Subcutaneous adipose tissue (tissue), 4 donors: ENCODE measurements around the gene DHRS11. TPM values are rescaled to one million over a fixed set of nuclear protein-coding genes. Genes with fewer than 3 reads are reported as not detected.

ENCODE experiments used
- total RNA-seq, 4 donors: library from RNA; depleted of rRNA; stranded (reverse); fragments of >200 nt; gene quantifications; one replicate each; pipeline ENCODE4 v1.1.0, GENCODE V29; 2016
- TF ChIP-seq, protein P1 (sequence below): fragments of 450-650 bp; IDR thresholded peaks from one replicate; pipeline ENCODE4 v1.5.1; 2016; ENCODE audit warnings: low read depth, mild to moderate bottlenecking, control low read depth, antibody characterized with exemption, moderate library complexity

The DHRS11 gene
- total RNA-seq, 4 donors from 2014 or later: 5.3 to 12.1 (median 7.9) TPM

DNA sequence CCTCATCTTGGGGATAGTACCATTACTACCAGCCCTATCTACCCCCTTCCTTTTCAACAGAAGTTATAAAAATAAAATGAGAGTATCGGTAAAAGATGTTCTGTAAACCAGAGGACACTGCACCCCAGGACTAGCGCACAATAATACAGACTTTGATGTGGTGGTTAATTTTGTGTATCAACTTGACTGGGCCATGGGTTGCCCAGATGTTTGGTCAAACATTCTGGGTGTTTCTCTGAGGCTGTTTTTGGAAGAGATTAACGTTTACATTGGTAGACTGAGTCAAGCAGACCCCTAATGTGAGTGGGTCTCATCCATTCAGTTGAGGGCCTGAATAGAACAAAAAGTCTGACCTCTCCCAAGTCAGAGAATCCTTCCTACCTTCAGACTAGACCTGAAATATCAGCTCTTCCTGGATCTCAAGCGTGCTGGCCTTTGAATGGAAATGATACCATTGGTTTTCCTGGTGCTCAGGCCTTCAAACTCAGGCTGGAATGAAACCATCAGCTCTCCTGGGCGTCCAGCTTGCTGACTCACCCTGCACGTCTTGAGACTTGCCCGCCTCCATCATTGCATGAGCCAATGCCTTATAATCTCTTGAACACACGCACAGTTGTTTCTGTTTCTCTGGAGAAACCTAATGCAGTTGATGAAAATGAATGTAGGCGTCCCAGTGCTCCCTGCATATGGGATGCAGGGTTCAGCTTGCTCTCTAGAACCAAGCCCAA, 19.8 kb downstream of the DHRS11 start:
- TF ChIP-seq, protein P1, sequence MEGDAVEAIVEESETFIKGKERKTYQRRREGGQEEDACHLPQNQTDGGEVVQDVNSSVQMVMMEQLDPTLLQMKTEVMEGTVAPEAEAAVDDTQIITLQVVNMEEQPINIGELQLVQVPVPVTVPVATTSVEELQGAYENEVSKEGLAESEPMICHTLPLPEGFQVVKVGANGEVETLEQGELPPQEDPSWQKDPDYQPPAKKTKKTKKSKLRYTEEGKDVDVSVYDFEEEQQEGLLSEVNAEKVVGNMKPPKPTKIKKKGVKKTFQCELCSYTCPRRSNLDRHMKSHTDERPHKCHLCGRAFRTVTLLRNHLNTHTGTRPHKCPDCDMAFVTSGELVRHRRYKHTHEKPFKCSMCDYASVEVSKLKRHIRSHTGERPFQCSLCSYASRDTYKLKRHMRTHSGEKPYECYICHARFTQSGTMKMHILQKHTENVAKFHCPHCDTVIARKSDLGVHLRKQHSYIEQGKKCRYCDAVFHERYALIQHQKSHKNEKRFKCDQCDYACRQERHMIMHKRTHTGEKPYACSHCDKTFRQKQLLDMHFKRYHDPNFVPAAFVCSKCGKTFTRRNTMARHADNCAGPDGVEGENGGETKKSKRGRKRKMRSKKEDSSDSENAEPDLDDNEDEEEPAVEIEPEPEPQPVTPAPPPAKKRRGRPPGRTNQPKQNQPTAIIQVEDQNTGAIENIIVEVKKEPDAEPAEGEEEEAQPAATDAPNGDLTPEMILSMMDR: no peak

DNA sequence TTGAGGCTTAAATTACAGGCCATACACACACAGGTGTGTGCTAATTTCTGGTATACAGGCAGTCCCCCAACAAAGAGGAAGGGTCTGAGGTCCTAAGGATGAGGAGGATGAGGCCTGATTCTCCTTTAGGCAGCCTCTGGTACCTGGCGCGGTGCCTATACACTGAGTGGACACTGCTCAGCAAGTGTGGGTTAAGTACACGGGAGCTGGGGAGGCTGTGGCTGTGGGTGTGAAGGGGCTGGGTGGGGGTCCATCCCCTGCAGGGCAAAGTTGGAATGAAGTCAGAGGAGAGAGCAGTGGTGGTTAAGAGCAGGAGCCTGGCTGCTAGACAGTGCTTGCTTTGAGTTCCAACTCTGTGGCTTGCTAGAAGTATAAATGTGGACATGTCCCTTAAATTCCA, 20.6 kb downstream of the DHRS11 start:
- TF ChIP-seq, protein P1: no peak

DNA sequence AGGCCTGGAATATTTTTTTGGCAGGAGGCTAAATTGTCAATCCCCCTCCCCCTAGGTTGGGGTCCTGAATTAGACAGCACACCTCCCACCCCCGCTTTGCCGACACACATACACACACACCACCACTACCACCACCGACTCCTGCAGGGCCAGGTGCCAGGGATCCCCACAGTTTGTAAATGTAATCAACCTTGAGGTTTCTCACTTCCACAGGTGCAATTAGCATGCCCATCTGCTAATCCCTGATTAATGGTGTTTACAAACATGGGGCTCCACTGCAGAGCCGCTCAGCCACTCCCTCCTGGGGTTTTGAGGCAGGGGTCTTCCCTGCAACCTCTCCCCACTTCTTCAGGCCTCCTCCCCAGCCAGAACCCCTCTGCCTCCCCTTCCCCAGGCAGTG, 21.5 kb downstream of the DHRS11 start:
- TF ChIP-seq, protein P1: no peak

DNA sequence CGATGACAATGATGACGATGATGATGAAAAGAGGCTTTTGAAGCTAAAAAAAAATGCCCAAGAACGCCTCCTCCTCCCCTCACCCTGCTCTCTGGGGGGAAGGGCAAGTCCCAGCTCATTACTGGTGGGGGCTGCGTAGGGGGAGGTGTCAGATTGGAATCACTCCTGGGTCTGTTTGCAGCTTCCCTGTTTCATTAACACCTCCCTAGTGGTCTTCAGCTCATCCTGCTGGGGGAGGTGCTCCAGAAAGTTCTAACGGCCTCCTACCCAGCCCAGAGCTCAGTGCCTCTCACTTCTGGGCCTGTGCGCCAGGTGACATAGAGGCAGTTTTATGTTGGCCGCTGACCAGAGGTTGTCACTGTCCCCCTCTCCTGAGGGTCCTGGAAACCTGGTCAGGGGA, 22.4 kb downstream of the DHRS11 start:
- TF ChIP-seq, protein P1: no peak

DNA sequence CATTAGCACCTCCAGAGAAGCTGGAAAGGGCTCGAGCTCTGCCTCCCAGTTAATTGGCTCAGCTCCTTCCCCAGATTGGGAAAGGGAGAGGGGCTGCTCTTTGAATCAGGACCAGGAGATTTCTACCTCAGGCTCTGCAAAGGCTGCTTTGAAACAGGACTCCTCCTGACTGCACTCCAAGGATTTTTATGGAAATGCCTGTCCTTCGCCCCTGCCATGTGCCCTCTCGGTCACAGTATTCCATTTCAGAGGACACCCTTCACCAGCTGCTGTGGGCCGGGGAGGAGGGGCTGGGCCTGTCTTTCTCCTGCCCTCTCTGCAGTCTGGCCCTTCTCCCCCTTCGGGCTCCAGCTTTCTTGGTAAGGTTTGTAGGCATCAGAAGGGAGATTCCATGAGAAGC, 23.3 kb downstream of the DHRS11 start:
- TF ChIP-seq, protein P1: no peak

DNA sequence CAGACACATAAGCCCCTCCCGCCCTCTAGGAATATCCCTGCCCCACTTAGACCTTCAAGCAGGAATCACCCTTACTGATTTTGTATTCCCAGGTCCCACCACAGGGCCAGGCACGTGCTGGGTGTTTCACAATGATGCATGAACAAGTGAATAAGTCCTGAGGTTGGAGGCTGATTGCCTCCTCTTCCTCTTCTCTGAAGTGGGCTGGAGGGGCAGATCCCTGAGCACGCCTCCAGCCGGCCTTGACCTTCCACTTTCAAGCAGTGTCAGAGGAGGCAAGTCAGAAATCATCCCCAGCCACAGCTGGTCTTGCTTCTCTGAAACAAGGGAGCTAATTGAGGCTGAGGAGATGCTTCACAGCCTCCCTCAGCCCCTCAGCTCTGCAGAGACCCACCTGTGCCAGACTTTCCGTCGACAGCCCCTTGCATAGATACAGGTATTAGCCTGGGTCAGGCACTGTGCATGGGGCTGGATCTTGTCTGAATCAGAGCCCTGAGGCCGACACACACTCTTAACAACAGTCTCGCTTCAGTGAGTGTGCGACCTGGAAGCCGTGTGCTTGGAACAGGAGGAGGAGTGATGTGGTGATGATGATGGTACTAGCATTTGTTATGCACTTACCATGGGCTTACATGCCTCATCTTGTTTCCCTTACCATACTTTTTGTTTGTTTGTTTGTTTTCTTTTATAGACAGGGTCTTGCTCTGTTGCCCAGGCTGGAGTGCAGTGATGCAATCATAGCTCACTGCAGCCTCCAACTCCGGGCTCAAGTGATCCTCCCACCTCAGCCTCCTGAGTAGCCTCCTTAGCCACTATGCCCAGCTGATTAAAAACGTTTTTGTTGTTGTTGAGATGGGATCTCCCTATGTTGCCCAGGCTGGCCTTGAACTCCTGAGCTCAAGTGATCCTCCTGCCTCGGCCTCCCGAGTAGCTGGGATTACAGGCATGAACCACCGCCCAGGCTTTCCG, 24.7 kb downstream of the DHRS11 start:
- TF ChIP-seq, protein P1: no peak

DNA sequence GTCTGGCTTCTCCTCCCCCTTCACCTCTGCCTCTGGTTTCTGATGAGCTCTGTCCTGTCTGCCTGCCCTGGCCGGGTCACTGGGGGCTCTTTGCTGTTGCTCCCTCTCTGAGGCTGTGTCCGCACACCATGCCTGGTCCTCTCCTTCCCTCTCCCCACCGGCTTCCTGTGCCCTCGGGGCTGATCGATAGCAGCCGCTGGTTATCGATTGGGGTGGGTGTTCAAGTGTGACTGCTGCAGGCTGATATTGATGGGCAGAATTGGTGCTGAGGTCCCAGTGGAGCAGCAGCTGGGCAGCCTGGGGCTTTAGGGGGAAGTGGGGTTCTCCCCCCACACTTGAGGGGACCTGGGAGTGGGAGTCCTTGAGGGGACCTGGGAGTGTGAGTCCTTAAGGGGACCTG, 26.1 kb downstream of the DHRS11 start:
- TF ChIP-seq, protein P1: no peak
